Natural killer cell (primary cell): Measurements from ENCODE around the gene PRUNE1. TPM values are rescaled to one million over a fixed set of nuclear protein-coding genes. Genes with fewer than 3 reads are reported as not detected.
A peak's percentile ranks its signal among the peaks of the same experiment; 100 is the strongest.

Source experiments
- ATAC-seq, 3 donors: fragments of 150-1000 bp in 2 of 3; fragments of 200-7000 bp in 1 of 3; cut with Tn5 transposase; 1 replicate in 1 of 3; 2 replicates in 2 of 3; pipeline ENCODE4 v1.10.0; 2021; ENCODE audit warnings: mild to moderate bottlenecking in 2 of 3, moderate library complexity in 2 of 3
- DNase-seq, 2 donors: peaks; one replicate each; pipeline versions ENCODE4 v3.0.0 to v3.0.0-alpha.2; 2013 to 2021; ENCODE audit warnings: mixed read lengths in 1 of 2
- H3K27ac ChIP-seq: one replicate; pipeline ENCODE4 v1.5.1; 2013; ENCODE audit warnings: mild to moderate bottlenecking, low read length
- H3K27me3 ChIP-seq: one replicate; pipeline ENCODE4 v1.6.1; 2013; ENCODE audit warnings: low read length; ENCODE audit not compliant: control insufficient read depth, insufficient read depth
- H3K36me3 ChIP-seq: one replicate; pipeline ENCODE4 v1.6.1; 2013; ENCODE audit warnings: low read length; ENCODE audit not compliant: control insufficient read depth, insufficient read depth
- H3K4me1 ChIP-seq: one replicate; pipeline ENCODE4 v1.6.1; 2013; ENCODE audit warnings: low read length; ENCODE audit not compliant: control insufficient read depth, insufficient read depth
- H3K4me3 ChIP-seq: one replicate; pipeline ENCODE4 v1.5.1; 2013; ENCODE audit warnings: low read length
- H3K9me3 ChIP-seq: one replicate; pipeline ENCODE4 v1.6.1; 2013; ENCODE audit warnings: low read length; ENCODE audit not compliant: control insufficient read depth, insufficient read depth
- H3K27ac Mint-ChIP-seq, 2 donors: one replicate each; pipeline ENCODE4 v1.8.0; 2022; ENCODE audit warnings: mild to moderate bottlenecking in 2 of 2, mixed read lengths in 2 of 2, moderate library complexity in 1 of 2
- H3K27me3 Mint-ChIP-seq, 2 donors: one replicate each; pipeline ENCODE4 v1.8.0; 2022; ENCODE audit warnings: low read depth in 2 of 2, mixed read lengths in 2 of 2
- H3K36me3 Mint-ChIP-seq: one replicate; pipeline ENCODE4 v1.8.0; 2022; ENCODE audit warnings: mixed read lengths
- H3K4me1 Mint-ChIP-seq, 2 donors: one replicate each; pipeline ENCODE4 v1.8.0; 2022; ENCODE audit warnings: mixed read lengths in 2 of 2
- H3K4me3 Mint-ChIP-seq: one replicate; pipeline ENCODE4 v1.8.0; 2022; ENCODE audit warnings: mild to moderate bottlenecking, moderate library complexity, mixed read lengths
- H3K9me3 Mint-ChIP-seq, 2 donors: one replicate each; pipeline ENCODE4 v1.8.0; 2022; ENCODE audit warnings: mixed read lengths in 2 of 2
- CTCF ChIP-seq: fragments of 200-600 bp; IDR thresholded peaks from one replicate; pipeline ENCODE4 v1.8.0; 2022; ENCODE audit warnings: antibody characterized with exemption
- WGBS: methylation state at CpG from one replicate; pipeline ENCODE4 v1.1.7; 2013; ENCODE audit warnings: missing lambda C conversion rate; ENCODE audit not compliant: insufficient coverage; 5-methylcytosine and 5-hydroxymethylcytosine counted together
- intact Hi-C: fragments of 100-400 bp; cut with micrococcal nuclease; formaldehyde crosslinking; loops from one replicate; pipeline ENCODE4 v1.14.2; 2022
- total RNA-seq, 4 donors: library from RNA; stranded (reverse); fragments of 120-200 nt in 1 of 4; gene quantifications; one replicate each; pipeline versions ENCODE4 v1.2.3 to v1.2.4, GENCODE V29; 2013 to 2022

PRUNE1 gene
- total RNA-seq, 3 donors from 2014 or later (not counting 1 experiment from before 2014, with no cell fraction given): 11.4 to 14.1 (median 13.5) TPM

DNA sequence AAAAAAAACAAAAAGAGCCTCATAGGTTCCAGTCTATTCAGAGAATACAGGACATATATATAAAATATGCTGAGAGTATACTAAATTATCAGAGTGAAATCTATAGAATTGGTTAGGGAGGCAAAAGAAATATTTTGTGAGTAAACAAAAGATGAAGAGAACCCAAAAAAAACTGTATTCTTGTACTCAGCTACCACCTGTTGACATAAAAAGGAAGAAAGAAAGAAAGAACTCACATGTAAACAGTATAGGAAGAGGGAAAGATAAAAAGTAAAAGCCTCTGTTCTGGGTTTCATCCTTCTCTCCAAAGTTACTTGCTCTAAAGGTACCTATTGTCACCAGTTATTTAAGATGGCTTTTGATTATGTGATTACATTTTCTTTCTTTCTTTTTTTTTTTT lies 18.2 kb downstream of the PRUNE1 start:
- no peak for TF ChIP-seq CTCF
- Histone ChIP-seq H3K27ac (no peak overlapping the region), H3K4me1 (peaks cover 7% of the 10 kb centered on the region), H3K27me3 (no peaks in the 10 kb centered on the region), H3K9me3 (no peaks in the 10 kb centered on the region), H3K4me3 (no peak overlapping the region), H3K36me3 (peaks cover 34% of the 10 kb centered on the region)
- H3K4me3 Mint-ChIP-seq: no peak overlapping the region
- H3K4me1 Mint-ChIP-seq: peaks cover 6 to 7% of the 10 kb centered on the region in 2 donors
- H3K27me3 Mint-ChIP-seq: no peaks in the 10 kb centered on the region
- intact Hi-C loops: loop anchor here (10.0 kb wide), 1 partner anchor 228 kb away; the partner anchor contains the start of gene PSMD4
- H3K36me3 Mint-ChIP-seq: no peaks in the 10 kb centered on the region
- H3K27ac Mint-ChIP-seq: no peak overlapping the region
- DNase-seq (no peak), ATAC-seq (no peak)
- H3K9me3 Mint-ChIP-seq: no peaks in the 10 kb centered on the region

- no peaks in the 10 kb centered on the region for H3K9me3 Mint-ChIP-seq
- Histone ChIP-seq H3K27me3 (no peaks in the 10 kb centered on the region), H3K27ac (no peak overlapping the region), H3K4me3 (no peak overlapping the region), H3K4me1 (no peaks in the 10 kb centered on the region), H3K36me3 (peaks cover 37% of the 10 kb centered on the region), H3K9me3 (no peaks in the 10 kb centered on the region)
- no peak overlapping the region for H3K27ac Mint-ChIP-seq
- no peak for ATAC-seq
- TF ChIP-seq CTCF: no peak
- H3K36me3 Mint-ChIP-seq: peaks cover 11% of the 10 kb centered on the region
- intact Hi-C loops: no loop called here
- no peak overlapping the region for H3K4me3 Mint-ChIP-seq
- DNase-seq: no peak
- WGBS: over 99% methylated on average over 7 of the region's 8 CpGs
- no peaks in the 10 kb centered on the region for H3K27me3 Mint-ChIP-seq
- H3K4me1 Mint-ChIP-seq: no peaks in the 10 kb centered on the region
These were observed 23.9 kb downstream of the PRUNE1 start for GRCh38 chr1:151032164-151032563.

DNA sequence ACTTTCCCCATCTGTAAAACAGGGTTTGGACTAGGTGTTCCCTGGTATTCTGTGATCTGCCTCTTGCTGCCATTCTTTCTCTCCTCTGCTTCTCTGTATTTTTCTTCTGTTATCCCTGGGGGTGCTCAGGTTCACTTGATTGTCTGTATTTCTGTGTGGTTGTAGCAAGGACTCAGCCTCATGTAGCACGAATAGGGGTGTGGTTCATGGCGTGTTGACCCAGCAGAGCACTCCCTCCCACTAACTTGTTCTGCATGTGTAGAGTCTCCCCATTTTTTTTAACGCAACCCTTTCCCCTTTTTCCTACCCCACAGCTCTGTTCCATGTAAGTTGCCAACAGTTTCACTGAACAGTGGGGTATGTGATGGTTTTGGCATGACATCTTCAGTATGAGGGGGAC lies 26.9 kb downstream of the PRUNE1 start:
- Histone ChIP-seq H3K27me3 (no peaks in the 10 kb centered on the region), H3K4me1 (no peaks in the 10 kb centered on the region), H3K4me3 (no peak overlapping the region), H3K27ac (no peak overlapping the region), H3K36me3 (peaks cover 21% of the 10 kb centered on the region), H3K9me3 (no peaks in the 10 kb centered on the region)
- H3K27ac Mint-ChIP-seq: peak overlapping the region; percentile 0 to 15
- no peaks in the 10 kb centered on the region for H3K4me1 Mint-ChIP-seq
- no peak for ATAC-seq
- no peak for DNase-seq
- peaks cover 11% of the 10 kb centered on the region for H3K36me3 Mint-ChIP-seq
- intact Hi-C loops: no loop called here
- H3K4me3 Mint-ChIP-seq: no peak overlapping the region
- H3K27me3 Mint-ChIP-seq: no peaks in the 10 kb centered on the region
- no peak for TF ChIP-seq CTCF
- H3K9me3 Mint-ChIP-seq: no peaks in the 10 kb centered on the region
- WGBS: 90% methylated on average over 2 of the region's 3 CpGs

- ATAC-seq: no peak
- no CpG with 5 or more reads among the region's 2 CpGs for WGBS
- H3K36me3 ChIP-seq: peaks cover 13% of the 10 kb centered on the region
- H3K4me1 ChIP-seq: no peaks in the 10 kb centered on the region
- H3K27ac Mint-ChIP-seq: peak within 1 kb of the TSS in 1 of 2 donors; percentile 21
- H3K4me3 Mint-ChIP-seq: no peak within 1 kb of the TSS
- no peak within 1 kb of the TSS for H3K4me3 ChIP-seq
- H3K36me3 Mint-ChIP-seq: peaks cover 11% of the 10 kb centered on the region
- H3K27ac ChIP-seq: no peak within 1 kb of the TSS
- H3K4me1 Mint-ChIP-seq: no peaks in the 10 kb centered on the region
- no peaks in the 10 kb centered on the region for H3K27me3 Mint-ChIP-seq
- H3K9me3 Mint-ChIP-seq: no peaks in the 10 kb centered on the region
- DNase-seq: no peak
- no peaks in the 10 kb centered on the region for H3K9me3 ChIP-seq
- no peak for TF ChIP-seq CTCF
- no peaks in the 10 kb centered on the region for H3K27me3 ChIP-seq
- intact Hi-C loops: no loop called here
These were observed 28.1 kb downstream of the PRUNE1 start, which contains the start of gene BNIPL for GRCh38 chr1:151036356-151036755. BNIPL (plus strand) TSS chr1:151036586; CDS start chr1:151036726, 140 bp downstream.
